NCI-H460 (cell line): ENCODE measurements around the gene KIR2DL1. TPM values are rescaled to one million over a fixed set of nuclear protein-coding genes. Genes with fewer than 3 reads are reported as not detected.
"Not testable (repeated sequence)": the region's sequence is repeated elsewhere in the genome, so short reads cannot be mapped to it uniquely, and the experiment has no call there.

Experiments used
- DNase-seq: peaks from one replicate; pipeline ENCODE4 v3.0.0-alpha.2; 2016; ENCODE audit warnings: low read depth; ENCODE audit errors: extremely low read depth
- total RNA-seq: library from RNA; depleted of rRNA; stranded (reverse); fragments of >200 nt; shearing (Covaris generic); gene quantifications from 2 replicates; pipeline ENCODE4 v1.2.3, GENCODE V29; 2014

KIR2DL1 gene
- total RNA-seq, 1 experiment from 2014 or later = not detected

GRCh38 chr19:54770511-54770910 is 918 bp downstream of the KIR2DL1 start:
- DNase-seq = not testable (repeated sequence)

GRCh38 chr19:54771018-54771960 is 1.7 kb downstream of the KIR2DL1 start:
- DNase-seq = not testable (repeated sequence)

GRCh38 chr19:54772666-54773065 is 3.1 kb downstream of the KIR2DL1 start:
- DNase-seq = not testable (repeated sequence)

DNA sequence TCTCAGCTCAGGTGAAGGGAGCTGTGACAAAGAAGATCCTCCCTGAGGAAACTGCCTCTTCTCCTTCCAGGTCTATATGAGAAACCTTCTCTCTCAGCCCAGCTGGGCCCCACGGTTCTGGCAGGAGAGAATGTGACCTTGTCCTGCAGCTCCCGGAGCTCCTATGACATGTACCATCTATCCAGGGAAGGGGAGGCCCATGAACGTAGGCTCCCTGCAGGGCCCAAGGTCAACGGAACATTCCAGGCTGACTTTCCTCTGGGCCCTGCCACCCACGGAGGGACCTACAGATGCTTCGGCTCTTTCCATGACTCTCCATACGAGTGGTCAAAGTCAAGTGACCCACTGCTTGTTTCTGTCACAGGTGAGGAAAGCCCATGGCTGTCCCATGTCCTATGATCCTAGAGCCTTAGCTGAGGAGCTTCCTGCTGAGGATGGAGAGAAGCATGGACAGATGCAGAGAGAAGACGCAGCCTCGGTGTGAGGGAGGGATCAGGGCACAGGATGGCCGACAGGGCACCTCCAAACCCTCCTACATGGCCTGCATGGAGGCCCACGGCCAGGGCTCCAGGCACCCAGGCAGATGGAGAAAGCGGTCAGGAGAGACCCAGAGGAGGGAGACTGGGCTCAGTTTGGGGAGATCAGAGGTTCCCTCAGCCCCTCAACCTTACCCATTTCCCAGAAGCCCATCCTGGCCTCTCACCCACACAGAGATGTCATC is 5.7 kb downstream of the KIR2DL1 start:
- DNase-seq = not testable (repeated sequence)

DNA sequence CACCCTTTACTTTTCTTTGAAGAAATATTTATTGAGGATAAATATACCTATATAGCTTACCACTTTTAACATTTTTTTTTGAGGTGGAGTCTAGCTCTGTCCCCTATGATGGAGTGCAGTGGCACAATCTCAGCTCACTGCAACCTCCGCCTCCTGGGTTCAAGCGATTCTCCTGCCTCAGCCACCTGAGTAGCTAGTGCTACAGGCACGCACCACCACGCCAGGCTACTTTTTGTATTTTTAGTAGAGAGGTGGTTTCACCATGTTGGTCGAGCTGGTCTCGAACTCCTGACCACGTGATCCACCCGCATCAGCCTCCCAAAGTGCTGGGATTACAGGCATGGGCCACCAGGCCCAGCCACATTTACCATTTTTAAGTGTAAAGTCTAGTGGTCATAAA is 6.2 kb downstream of the KIR2DL1 start:
- DNase-seq = not testable (repeated sequence)

GRCh38 chr19:54777851-54778250 is 8.3 kb downstream of the KIR2DL1 start:
- not testable (repeated sequence) for DNase-seq

- not testable (repeated sequence) for DNase-seq
These were observed 9.3 kb downstream of the KIR2DL1 start for GRCh38 chr19:54778896-54779295.

DNA sequence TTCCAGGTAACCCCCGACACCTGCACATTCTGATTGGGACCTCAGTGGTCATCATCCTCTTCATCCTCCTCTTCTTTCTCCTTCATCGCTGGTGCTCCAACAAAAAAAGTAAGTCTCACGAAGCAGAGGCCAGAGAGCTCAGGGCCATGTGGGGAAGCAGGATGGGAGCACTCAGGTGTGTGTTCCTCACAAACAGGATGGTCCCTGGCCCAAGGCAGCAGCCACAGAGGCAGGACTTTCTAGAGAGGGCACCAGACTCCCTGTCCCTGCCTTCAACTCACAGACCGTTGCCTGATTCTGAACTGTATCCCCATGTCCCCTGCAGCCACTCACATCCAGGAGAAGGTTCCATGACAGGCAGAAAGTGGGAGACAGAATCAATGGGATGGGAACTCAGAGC is 13.3 kb downstream of the KIR2DL1 start:
- DNase-seq = not testable (repeated sequence)

- not testable (repeated sequence) for DNase-seq
These were observed 16.6 kb downstream of the KIR2DL1 start for GRCh38 chr19:54786091-54786723.

- not testable (repeated sequence) for DNase-seq
These were observed 18.6 kb downstream of the KIR2DL1 start for GRCh38 chr19:54788154-54788553.

DNA sequence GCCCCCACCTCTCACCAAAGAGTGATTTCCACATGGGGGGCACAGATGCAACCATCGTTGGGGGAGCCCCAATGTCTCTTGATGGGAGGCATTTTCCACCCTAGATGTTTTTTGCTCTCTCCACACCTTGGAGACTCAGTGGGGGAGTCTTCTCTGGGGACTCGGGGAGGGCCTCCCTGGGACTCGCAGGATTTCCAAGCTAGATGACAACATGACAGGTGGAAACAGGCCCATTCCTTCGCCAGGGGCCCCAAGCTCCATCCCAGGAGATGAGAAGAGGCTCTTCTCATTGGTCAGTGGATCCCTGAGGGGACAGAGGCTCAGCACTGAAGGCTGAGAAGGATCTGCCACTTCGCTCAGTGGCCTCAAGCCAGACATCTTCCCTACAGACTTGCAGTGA is 21.1 kb downstream of the KIR2DL1 start:
- DNase-seq = no peak

- no peak for DNase-seq
These were observed 21.9 kb downstream of the KIR2DL1 start for GRCh38 chr19:54791476-54791875.

DNA sequence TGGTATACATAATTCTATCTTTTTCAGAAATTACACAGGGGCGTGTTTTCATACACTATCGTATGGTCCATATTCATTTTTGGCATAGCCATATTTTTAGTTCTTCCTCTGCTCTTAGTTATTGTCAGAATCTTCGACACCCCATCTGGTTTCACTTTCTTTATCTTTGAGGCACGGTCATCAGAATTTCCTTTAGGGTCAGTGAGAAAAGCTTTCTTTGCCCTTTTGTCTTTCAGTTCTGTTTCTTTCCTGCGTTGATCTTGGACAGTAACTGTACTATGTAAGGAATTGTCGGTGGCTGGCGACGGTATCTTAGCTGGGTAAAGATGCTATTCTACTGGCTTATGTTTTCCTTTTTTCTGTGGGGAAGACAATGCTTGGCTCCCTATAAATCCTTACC is 23.2 kb downstream of the KIR2DL1 start:
- DNase-seq = no peak

- DNase-seq = no peak
These were observed 26.2 kb downstream of the KIR2DL1 start for GRCh38 chr19:54795758-54796157.

GRCh38 chr19:54803410-54803809 is 33.8 kb downstream of the KIR2DL1 start, which contains the start of gene KIR2DL4:
TSS of gene KIR2DL4 (plus strand) at chr19:54803610. CDS start at chr19:54803652, 42 bp downstream.
- no peak for DNase-seq

DNA sequence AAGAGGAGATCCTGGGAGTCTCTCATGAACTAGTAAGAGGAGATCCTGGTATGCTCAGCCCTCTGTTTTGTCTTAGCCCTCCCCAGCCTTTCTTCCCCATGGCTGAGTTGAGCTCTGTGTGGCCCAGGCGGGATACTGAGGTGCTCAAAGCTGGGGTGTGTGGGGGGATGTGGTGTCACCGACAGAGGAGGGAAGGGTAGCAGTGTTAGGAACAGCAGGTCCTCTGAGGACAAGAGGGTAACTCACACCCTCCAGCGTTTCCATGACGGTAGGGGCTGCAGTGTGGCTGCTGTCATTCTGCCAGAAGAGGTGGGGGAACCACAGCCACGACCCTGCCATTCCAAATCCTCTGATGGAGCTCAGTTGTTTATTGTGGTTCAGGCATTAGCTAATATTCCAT is 34.5 kb downstream of the KIR2DL1 start:
- no peak for DNase-seq

DNA sequence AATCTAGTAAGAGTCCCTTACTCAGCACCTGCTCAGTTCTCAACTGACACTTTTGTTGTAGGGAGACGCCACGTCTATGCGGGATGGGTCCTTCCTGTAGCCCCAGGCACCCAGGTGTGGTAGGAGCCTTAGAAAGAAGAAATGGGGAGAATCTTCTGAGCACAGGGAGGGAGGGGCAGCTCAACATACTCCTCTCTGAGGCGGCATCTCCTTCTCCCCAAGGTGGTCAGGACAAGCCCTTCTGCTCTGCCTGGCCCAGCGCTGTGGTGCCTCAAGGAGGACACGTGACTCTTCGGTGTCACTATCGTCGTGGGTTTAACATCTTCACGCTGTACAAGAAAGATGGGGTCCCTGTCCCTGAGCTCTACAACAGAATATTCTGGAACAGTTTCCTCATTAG is 35.0 kb downstream of the KIR2DL1 start:
- no peak for DNase-seq

DNA sequence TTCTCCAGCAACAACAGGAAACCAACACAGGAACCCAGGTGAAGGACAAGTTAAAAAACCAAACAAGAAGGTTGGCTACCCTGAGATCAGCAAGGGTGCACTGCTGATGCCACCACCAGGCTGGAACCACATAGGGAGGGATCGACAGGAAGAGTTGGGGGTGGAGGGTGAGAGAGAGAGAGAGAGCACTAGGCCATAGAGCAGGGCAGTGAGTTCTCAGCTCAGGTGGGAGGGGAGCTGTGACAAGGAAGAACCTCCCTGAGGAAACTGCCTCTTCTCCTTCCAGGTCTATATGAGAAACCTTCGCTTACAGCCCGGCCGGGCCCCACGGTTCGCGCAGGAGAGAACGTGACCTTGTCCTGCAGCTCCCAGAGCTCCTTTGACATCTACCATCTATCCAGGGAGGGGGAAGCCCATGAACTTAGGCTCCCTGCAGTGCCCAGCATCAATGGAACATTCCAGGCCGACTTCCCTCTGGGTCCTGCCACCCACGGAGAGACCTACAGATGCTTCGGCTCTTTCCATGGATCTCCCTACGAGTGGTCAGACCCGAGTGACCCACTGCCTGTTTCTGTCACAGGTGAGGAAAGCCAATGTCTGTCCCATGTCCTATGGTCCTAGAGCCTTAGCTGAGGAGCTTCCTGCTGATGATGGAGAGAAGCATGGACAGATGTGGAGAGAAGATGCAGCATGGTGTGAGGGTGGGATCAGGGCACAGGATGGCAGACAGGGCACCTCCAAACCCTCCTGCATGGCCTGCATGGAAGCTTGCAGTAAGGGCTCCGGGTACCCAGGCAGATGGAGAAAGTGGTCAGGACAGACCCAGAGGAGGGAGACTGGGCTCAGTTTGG is 36.3 kb downstream of the KIR2DL1 start:
- DNase-seq = no peak

DNA sequence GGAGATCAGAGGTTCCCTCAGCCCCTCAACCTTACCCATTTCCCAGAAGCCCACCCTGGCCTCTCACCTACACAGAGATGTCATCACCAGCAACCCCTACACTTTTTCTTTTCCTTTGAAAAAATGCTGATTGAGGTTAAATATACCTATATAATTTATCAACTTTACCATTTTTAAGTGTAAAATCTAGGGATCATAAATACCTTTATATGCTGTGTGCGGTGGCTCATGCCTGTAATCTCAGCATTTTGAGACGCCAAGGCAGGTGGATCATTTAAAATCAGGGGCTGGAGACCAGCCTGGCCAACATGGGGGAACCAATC is 36.9 kb downstream of the KIR2DL1 start:
- no peak for DNase-seq

GRCh38 chr19:54814571-54814970 is 45.0 kb downstream of the KIR2DL1 start:
- not testable (repeated sequence) for DNase-seq
